ENCODE data around the gene TMEM150C. TPM values are rescaled to one million over a fixed set of nuclear protein-coding genes. Genes with fewer than 3 reads are reported as not detected.

Gene TMEM150C
- total RNA-seq, 4 donors from 2014 or later: 3.4 to 15.5 (median 7.3) TPM

DNA sequence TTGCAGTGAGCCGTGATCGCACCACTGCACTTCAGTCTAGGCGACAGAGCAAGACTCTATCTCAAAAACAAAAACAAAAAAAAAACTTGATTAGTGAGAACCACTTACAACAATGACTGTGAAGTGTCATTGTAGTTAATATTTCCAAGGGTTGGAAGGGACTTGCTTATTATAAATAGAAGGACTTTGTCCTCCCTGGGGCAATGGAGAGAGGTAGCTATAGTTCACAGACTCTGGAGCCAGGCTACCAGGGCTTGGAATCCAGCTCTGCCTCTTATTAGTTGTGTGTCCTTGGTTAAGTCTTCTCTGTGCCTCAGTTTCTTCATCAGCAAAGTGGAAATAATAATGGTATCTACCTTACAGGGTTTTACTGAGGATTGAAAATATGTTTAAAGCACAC is 51.6 kb downstream of the TMEM150C start:
- intact Hi-C loops (cut with DNase I; ENCODE audit: low total_unique reads): no loop called here
- WGBS, 2 donors: 92 to 98% methylated on average over 3 of the region's 3 CpGs
- H3K4me3 ChIP-seq (ENCODE audit: low read depth, poor library complexity, severe bottlenecking): no peak overlapping the region
- DNase-seq (ENCODE audit: low spot score in 2 of 2): no peak
- TF ChIP-seq POLR2A (IDR thresholded peaks at IDR 0.05): no peak
- TF ChIP-seq, protein P1, sequence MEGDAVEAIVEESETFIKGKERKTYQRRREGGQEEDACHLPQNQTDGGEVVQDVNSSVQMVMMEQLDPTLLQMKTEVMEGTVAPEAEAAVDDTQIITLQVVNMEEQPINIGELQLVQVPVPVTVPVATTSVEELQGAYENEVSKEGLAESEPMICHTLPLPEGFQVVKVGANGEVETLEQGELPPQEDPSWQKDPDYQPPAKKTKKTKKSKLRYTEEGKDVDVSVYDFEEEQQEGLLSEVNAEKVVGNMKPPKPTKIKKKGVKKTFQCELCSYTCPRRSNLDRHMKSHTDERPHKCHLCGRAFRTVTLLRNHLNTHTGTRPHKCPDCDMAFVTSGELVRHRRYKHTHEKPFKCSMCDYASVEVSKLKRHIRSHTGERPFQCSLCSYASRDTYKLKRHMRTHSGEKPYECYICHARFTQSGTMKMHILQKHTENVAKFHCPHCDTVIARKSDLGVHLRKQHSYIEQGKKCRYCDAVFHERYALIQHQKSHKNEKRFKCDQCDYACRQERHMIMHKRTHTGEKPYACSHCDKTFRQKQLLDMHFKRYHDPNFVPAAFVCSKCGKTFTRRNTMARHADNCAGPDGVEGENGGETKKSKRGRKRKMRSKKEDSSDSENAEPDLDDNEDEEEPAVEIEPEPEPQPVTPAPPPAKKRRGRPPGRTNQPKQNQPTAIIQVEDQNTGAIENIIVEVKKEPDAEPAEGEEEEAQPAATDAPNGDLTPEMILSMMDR (IDR thresholded peaks at IDR 0.05): no peak

DNA sequence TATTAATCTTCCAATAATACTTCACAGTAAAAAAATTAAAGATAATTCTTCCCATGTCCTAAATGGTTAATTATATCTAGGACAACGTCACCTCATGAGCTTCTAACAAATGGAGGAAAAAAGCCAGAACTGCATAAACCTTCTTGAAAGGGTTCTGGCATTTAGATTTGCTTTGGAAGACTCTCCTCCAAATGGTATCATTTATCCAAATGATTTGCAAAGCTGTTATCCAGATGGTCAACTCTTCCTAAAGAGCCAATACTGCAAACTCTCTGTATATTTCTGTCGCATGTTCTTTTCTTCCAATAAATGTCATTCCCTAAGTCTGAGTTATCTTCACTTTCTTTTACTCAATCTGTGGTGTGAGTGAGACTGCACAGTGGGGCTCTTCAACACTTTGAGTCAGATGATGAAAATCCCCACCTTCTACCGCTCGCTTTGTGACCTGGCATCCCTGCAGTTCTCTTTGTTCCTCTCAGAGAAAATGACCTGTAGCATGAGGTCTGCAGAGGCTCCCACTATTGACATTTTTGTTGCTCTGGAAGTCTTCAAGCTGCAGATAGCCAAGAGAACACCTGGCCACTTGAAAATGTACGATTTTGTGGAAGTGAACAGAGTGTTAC is 52.9 kb downstream of the TMEM150C start:
- 53 to 72% methylated on average over 5 of the region's 5 CpGs for WGBS, 2 donors
- DNase-seq (ENCODE audit: low spot score in 2 of 2): no peak
- TF ChIP-seq POLR2A (IDR thresholded peaks at IDR 0.05): no peak
- TF ChIP-seq, protein P1 (IDR thresholded peaks at IDR 0.05): no peak
- intact Hi-C loops (cut with DNase I; ENCODE audit: low total_unique reads): no loop called here
- no peak overlapping the region for H3K4me3 ChIP-seq (ENCODE audit: low read depth, poor library complexity, severe bottlenecking)

DNA sequence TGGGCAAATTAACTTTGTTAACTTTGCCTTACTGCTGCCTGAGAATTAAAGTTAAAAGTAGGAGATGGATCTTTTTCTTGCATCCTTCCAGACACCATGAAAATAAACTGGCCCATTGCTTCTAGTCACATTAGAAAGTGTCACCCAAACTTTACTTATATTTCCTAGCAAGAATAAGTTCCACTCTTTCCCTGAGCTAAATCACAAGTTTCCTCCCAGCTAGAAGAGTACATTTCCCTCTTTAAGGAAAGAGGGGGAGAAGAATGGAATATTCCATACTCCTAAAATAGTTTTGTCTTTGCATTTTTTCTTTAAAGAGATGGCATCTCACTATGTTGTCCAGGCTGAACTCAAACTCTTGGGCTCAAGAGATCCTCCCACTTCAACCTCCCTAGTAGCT is 53.8 kb downstream of the TMEM150C start:
- DNase-seq (ENCODE audit: low spot score in 2 of 2): no peak
- intact Hi-C loops (cut with DNase I; ENCODE audit: low total_unique reads): no loop called here
- no peak overlapping the region for H3K4me3 ChIP-seq (ENCODE audit: low read depth, poor library complexity, severe bottlenecking)
- TF ChIP-seq, protein P1 (IDR thresholded peaks at IDR 0.05): no peak
- no peak for TF ChIP-seq POLR2A (IDR thresholded peaks at IDR 0.05)

DNA sequence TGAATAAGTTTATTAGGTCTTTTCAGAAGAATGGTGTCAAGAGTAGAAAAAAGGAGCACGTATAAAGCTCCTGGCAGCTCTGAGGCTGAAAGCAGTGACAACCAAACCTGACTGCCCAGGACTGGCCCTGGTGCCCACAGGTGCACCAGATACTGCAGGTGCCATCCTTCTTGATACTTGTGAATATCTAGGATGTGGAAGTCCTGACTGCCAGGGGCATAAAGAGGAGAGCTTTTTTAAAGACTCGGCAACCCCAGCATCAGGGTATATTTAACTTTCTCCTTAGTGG is 60.7 kb downstream of the TMEM150C start:
- WGBS, 2 donors: 88 to 96% methylated on average over 2 of the region's 2 CpGs
- TF ChIP-seq POLR2A (IDR thresholded peaks at IDR 0.05): no peak
- TF ChIP-seq, protein P1 (IDR thresholded peaks at IDR 0.05): no peak

DNA sequence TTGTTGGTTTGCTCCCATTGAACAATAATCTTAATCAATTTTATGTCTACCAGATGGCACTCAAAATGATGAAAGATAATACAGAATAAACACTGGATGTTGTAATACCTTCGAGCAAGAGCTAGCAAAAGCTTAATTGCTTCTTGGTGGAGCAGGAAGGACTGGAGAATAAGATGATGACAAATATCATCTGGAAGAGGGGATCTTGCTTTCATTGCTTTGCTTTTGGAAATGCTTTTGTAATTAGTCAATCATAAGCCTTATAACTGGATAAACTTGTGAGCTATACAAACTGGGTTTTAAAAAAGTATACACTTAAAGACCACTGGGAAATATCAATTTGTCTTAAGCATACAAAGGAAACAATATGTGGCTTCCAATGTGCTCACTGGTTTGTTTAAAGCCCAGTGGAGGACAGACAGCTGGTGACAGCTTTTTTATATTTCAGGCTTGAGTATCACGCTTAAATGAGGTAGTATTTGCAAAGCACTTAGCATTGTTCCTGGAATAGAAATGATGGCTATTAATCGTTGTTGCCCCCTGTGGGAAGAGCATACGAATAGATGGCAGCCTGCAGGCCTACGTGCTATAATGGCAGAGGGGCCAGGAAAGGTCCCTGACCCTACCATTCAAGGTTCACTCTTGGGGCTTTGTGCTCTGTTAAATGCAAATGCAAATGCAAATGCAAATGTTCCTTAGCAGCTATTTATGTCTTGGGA is 61.2 kb downstream of the TMEM150C start:
- no peak for TF ChIP-seq POLR2A (IDR thresholded peaks at IDR 0.05)
- TF ChIP-seq, protein P1 (IDR thresholded peaks at IDR 0.05): no peak
- H3K4me3 ChIP-seq (ENCODE audit: low read depth, poor library complexity, severe bottlenecking): no peak overlapping the region
- no peak for DNase-seq (ENCODE audit: low spot score in 2 of 2)
- intact Hi-C loops (cut with DNase I; ENCODE audit: low total_unique reads): no loop called here
- 56 to 58% methylated on average over 5 of the region's 5 CpGs for WGBS, 2 donors

More for the DNA sequence above, 60.7 kb downstream of the TMEM150C start:
- no peak for DNase-seq (ENCODE audit: low spot score in 2 of 2)
- intact Hi-C loops (cut with DNase I; ENCODE audit: low total_unique reads): no loop called here
- no peak overlapping the region for H3K4me3 ChIP-seq (ENCODE audit: low read depth, poor library complexity, severe bottlenecking)
